H1 (cell line): Measurements from ENCODE around the gene ARL5A. TPM values are rescaled to one million over a fixed set of nuclear protein-coding genes. Genes with fewer than 3 reads are reported as not detected.

Experiments
- CEBPB ChIP-seq: IDR thresholded peaks from 2 replicates; pipeline ENCODE4 v1.6.1; 2012; ENCODE audit warnings: low read depth, low read length
- E2F6 ChIP-seq: IDR thresholded peaks from 2 replicates; pipeline ENCODE4 v1.6.1; 2012; ENCODE audit warnings: inconsistent platforms
- GABPA ChIP-seq: IDR thresholded peaks from 2 replicates; pipeline ENCODE4 v1.6.1; 2011; ENCODE audit warnings: mild to moderate bottlenecking, low read length, moderate library complexity, borderline replicate concordance; ENCODE audit not compliant: insufficient read depth
- MAX ChIP-seq: IDR thresholded peaks from 2 replicates; pipeline ENCODE4 v1.6.1; 2012; ENCODE audit warnings: inconsistent platforms
- SP2 ChIP-seq: IDR thresholded peaks from 2 replicates; pipeline ENCODE4 v1.6.1; 2012; ENCODE audit warnings: mild to moderate bottlenecking, low read length, inconsistent platforms
- SP4 ChIP-seq: IDR thresholded peaks from 2 replicates; pipeline ENCODE4 v1.6.1; 2012; ENCODE audit warnings: low read length, inconsistent platforms
- TAF7 ChIP-seq: optimal IDR thresholded peaks from 2 replicates; pipeline ENCODE3; 2011; ENCODE audit warnings: low read depth, mild to moderate bottlenecking, inconsistent platforms, low read length, moderate library complexity, borderline replicate concordance
- TCF12 ChIP-seq: IDR thresholded peaks from 2 replicates; pipeline ENCODE4 v1.6.1; 2011; ENCODE audit warnings: low read depth, mild to moderate bottlenecking, low read length
- polyA plus RNA-seq, 7 experiments: library from polyadenylated mRNA; depleted of rRNA in 3 of 7; stranded (reverse) in 5 of 7; unstranded in 2 of 7; fragments of >200 nt in 5 of 7; fragments of 200-250 nt in 2 of 7; gene quantifications; 1 replicate in 5 of 7; 2 replicates in 1 of 7; 4 replicates in 1 of 7; pipeline versions ENCODE4 v1.2.1 to v1.2.3, GENCODE V29; 2011 to 2013; ENCODE audit warnings: missing spikeins in 2 of 7, mixed read lengths in 2 of 7
- total RNA-seq: library from RNA; stranded (reverse); fragmentation: NEBNext Ultra II Directional; extraction: Animal tissue kit (Norgen Biotek cat#: 25700); gene quantifications from 2 replicates; pipeline ENCODE4 v1.2.1, GENCODE V29; 2021

ARL5A gene
- total and polyA plus RNA-seq, 2 of the 8 experiments (the other 6 are each of a cell fraction or from before 2014, with no cell fraction given) = 12.6 to 86.3 TPM

GRCh38 chr2:151830961-151831360 lies 2.7 kb upstream of the ARL5A start (continued):
- TF ChIP-seq MAX (no peak), TAF7 (no peak), CEBPB (no peak), SP4 (no peak), SP2 (no peak), E2F6 (no peak), TCF12 (no peak), GABPA (no peak)
- TF ChIP-seq, all 59 proteins: peak for 0
